BE2C (cell line): ENCODE results near the gene PSD2.

Source experiments
- DNase-seq: peaks from one replicate; pipeline ENCODE4 v3.0.0-alpha.2; 2020
- H3K27me3 ChIP-seq: fragments of 250-450 bp; sonication (Bioruptor Pico); 2 replicates; pipeline ENCODE4 v1.5.1; 2020; ENCODE audit warnings: mild to moderate bottlenecking
- H3K36me3 ChIP-seq: fragments of 250-450 bp; sonication (Bioruptor Pico); 2 replicates; pipeline ENCODE4 v1.5.1; 2020; ENCODE audit warnings: mild to moderate bottlenecking
- H3K4me1 ChIP-seq: fragments of 250-450 bp; sonication (Bioruptor Pico); 2 replicates; pipeline ENCODE4 v1.5.1; 2020
- H3K4me3 ChIP-seq: 2 replicates; pipeline ENCODE4 v1.5.1; 2011; ENCODE audit warnings: low read depth, low read length
- H3K9me3 ChIP-seq: fragments of 250-450 bp; sonication (Bioruptor Pico); 2 replicates; pipeline ENCODE4 v1.5.1; 2020
- CTCF ChIP-seq: IDR thresholded peaks from 2 replicates; pipeline ENCODE4 v1.5.1; 2012; ENCODE audit warnings: mild to moderate bottlenecking, low read depth, low read length

The PSD2 gene

DNA sequence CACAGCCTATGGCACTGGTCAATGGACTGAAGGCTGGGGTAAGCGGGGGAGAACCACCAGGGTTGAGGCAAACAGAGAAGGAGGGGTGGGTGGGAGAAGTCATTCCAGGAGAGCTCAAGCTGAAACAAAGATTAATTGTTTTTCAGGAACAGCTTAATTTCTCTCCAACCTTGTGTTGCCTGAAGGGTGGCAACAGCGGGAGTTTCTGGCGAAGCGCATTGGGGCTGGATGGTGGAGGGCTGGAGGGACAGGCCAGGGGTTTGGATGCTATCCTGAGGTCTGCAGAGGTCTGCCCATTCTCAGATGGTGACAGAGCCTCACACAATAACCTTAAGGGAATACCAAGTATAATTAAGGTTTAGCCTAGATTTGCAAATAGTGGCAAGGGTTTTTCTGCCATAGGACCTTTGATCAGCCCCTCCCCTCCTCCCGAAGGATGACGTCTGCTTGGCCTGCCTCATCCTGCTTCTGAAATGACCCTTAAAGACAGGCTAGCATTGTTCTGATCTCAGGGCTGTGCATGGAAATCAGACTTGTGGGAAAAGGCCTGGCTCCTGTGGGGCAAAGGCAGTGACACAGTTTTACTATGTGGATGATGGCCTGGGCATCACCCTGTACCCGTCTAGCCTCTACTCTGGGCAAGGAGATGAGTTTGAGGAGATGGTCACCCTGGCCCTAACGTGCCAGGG is 32.7 kb downstream of the PSD2 start:
- H3K36me3 ChIP-seq, result no peaks in the 10 kb centered on the region
- no peak for TF ChIP-seq CTCF
- no peak overlapping the region for H3K4me3 ChIP-seq
- DNase-seq, result no peak
- 0 out of 2 replicates have a peak, but pooled peaks cover 2% of the 10 kb centered on the region for H3K9me3 ChIP-seq
- peaks cover 17% of the 10 kb centered on the region for H3K27me3 ChIP-seq
- H3K4me1 ChIP-seq, result no peaks in the 10 kb centered on the region

DNA sequence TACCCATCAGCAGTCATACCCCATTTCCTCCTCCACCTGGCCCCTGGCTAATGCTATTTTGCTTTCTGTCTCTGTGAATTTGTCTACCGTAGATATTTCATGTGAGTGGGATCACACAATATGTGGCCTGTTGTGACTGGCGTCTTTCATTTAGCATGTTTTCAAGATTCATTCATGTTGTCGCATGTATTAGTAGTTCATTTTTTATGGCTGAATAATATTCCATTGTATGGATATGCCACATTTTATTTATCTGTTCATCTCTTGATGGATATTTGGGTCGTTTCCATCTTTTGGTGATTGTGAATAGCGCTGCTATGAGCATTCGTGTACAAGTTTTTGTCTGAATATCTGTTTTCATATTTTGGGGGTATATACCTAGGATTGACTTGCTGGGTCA is 33.9 kb downstream of the PSD2 start:
- no peaks in the 10 kb centered on the region for H3K36me3 ChIP-seq
- no peaks in the 10 kb centered on the region for H3K4me1 ChIP-seq
- no peak for DNase-seq
- 0 out of 2 replicates have a peak, but pooled peaks cover 2% of the 10 kb centered on the region for H3K9me3 ChIP-seq
- H3K4me3 ChIP-seq, result no peak overlapping the region
- H3K27me3 ChIP-seq, result peaks cover 21% of the 10 kb centered on the region
- TF ChIP-seq CTCF, result no peak

DNA sequence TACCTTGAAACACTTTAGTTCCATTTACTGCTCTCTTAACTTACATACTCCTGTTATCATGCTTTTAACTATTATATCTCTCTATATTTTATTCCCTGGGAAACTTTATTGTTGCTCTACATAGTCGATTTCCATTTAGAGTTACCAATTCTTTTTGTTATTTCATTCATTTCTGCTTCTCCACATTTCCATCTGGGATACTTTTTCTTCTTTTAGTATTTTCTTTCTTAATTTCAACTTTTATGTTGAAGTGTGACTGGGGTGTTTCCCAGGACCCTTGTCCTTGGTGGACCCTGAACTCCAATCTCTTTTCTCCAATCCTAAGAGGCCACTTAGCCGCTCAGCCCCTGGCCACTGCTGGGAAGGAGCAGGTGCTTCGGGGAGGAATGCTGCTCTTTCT is 36.0 kb downstream of the PSD2 start:
- no peaks in the 10 kb centered on the region for H3K36me3 ChIP-seq
- no peak overlapping the region for H3K4me3 ChIP-seq
- H3K27me3 ChIP-seq, result peaks cover 21% of the 10 kb centered on the region
- no peaks in the 10 kb centered on the region for H3K4me1 ChIP-seq
- no peak for DNase-seq
- no peak for TF ChIP-seq CTCF
- H3K9me3 ChIP-seq, result 0 out of 2 replicates have a peak, but pooled peaks cover 2% of the 10 kb centered on the region

DNA sequence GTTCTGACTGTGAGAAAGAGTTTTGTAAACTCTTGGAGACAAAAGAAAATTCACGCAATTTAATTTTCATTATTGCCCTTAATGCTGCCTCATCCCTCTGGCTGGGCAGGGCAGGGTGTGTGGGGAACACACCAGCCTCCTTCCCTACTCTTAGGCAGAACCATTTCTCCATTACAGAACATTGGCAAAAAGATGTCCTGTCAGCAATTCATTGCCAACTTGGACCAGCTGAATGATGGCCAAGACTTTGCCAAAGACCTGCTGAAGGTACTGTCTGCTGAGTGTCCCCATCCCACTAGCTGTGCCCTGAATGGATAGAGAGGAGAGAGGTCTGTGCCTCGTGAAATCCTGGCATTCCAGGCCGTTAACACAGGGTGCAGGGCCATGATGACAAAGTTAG is 37.9 kb downstream of the PSD2 start:
- TF ChIP-seq CTCF, result no peak
- peaks cover 21% of the 10 kb centered on the region for H3K27me3 ChIP-seq
- H3K4me1 ChIP-seq, result no peaks in the 10 kb centered on the region
- DNase-seq, result no peak
- no peak overlapping the region for H3K4me3 ChIP-seq
- H3K9me3 ChIP-seq, result 0 out of 2 replicates have a peak, but pooled peaks cover 2% of the 10 kb centered on the region
- no peaks in the 10 kb centered on the region for H3K36me3 ChIP-seq

GRCh38 chr5:139835656-139836055 is 40.0 kb downstream of the PSD2 start:
- no peak for TF ChIP-seq CTCF
- H3K36me3 ChIP-seq, result no peaks in the 10 kb centered on the region
- peaks cover 21% of the 10 kb centered on the region for H3K27me3 ChIP-seq
- H3K9me3 ChIP-seq, result no peaks in the 10 kb centered on the region
- no peak overlapping the region for H3K4me3 ChIP-seq
- no peak for DNase-seq
- no peaks in the 10 kb centered on the region for H3K4me1 ChIP-seq

- H3K36me3 ChIP-seq, result no peaks in the 10 kb centered on the region
- H3K4me1 ChIP-seq, result no peaks in the 10 kb centered on the region
- H3K27me3 ChIP-seq, result peaks cover 17% of the 10 kb centered on the region
- no peak for TF ChIP-seq CTCF
- H3K9me3 ChIP-seq, result no peaks in the 10 kb centered on the region
- DNase-seq, result no peak
- H3K4me3 ChIP-seq, result no peak overlapping the region
Measured at GRCh38 chr5:139836469-139837208, 41.0 kb downstream of the PSD2 start.
